CD8-positive, alpha-beta memory T cell (primary cell): ENCODE data around the gene PAN3. TPM values are rescaled to one million over a fixed set of nuclear protein-coding genes. Genes with fewer than 3 reads are reported as not detected.

Source experiments
- CTCF ChIA-PET: fragments of 350-600 bp; sonication (Branson Sonifier 250); formaldehyde crosslinking; loops from one replicate; lab custom pipeline; 2021; ENCODE audit warnings: antibody characterized with exemption; lab: Charles Lee
- POLR2A ChIA-PET: fragments of 350-600 bp; sonication (Branson Sonifier 250); formaldehyde crosslinking; loops from one replicate; lab custom pipeline; 2021; ENCODE audit warnings: antibody characterized with exemption; lab: Charles Lee
- DNase-seq, 5 donors: peaks; one replicate each; pipeline versions ENCODE4 v3.0.0 to v3.0.0-alpha.2; 2020 to 2022; ENCODE audit warnings: mixed read lengths in 1 of 5
- H3K27ac ChIP-seq: one replicate; pipeline ENCODE4 v1.7.0; 2013; ENCODE audit warnings: low read depth, mild to moderate bottlenecking, low read length, moderate library complexity
- H3K27me3 ChIP-seq: 2 replicates; pipeline ENCODE4 v1.7.0; 2013; ENCODE audit warnings: low read length, mild to moderate bottlenecking; ENCODE audit not compliant: insufficient read depth, poor library complexity, severe bottlenecking
- H3K36me3 ChIP-seq: 2 replicates; pipeline ENCODE4 v1.7.0; 2013; ENCODE audit warnings: mild to moderate bottlenecking, low read length, moderate library complexity; ENCODE audit not compliant: insufficient read depth
- H3K4me1 ChIP-seq: 2 replicates; pipeline ENCODE4 v1.7.0; 2013; ENCODE audit warnings: mild to moderate bottlenecking, low read length, moderate library complexity; ENCODE audit not compliant: insufficient read depth
- H3K4me3 ChIP-seq: 2 replicates; pipeline ENCODE4 v1.7.0; 2013; ENCODE audit warnings: mild to moderate bottlenecking, low read length
- H3K9me3 ChIP-seq: 2 replicates; pipeline ENCODE4 v1.7.0; 2013; ENCODE audit warnings: mild to moderate bottlenecking, low read length
- H3K27ac Mint-ChIP-seq, 8 donors: one replicate each; pipeline ENCODE4 v1.8.0; 2020 to 2021; ENCODE audit warnings: mixed read lengths in 8 of 8, mild to moderate bottlenecking in 6 of 8, inconsistent platforms in 3 of 8, moderate library complexity in 3 of 8
- H3K27me3 Mint-ChIP-seq, 2 donors: one replicate each; pipeline ENCODE4 v1.8.0; 2020 to 2021; ENCODE audit warnings: mixed read lengths in 2 of 2, mild to moderate bottlenecking in 1 of 2, moderate library complexity in 1 of 2
- H3K36me3 Mint-ChIP-seq, 3 donors: one replicate each; pipeline ENCODE4 v1.8.0; 2020 to 2021; ENCODE audit warnings: mixed read lengths in 3 of 3, inconsistent platforms in 1 of 3, mild to moderate bottlenecking in 1 of 3
- H3K4me1 Mint-ChIP-seq, 3 donors: one replicate each; pipeline ENCODE4 v1.8.0; 2020 to 2021; ENCODE audit warnings: mixed read lengths in 3 of 3, inconsistent platforms in 1 of 3, mild to moderate bottlenecking in 1 of 3
- H3K4me3 Mint-ChIP-seq, 7 donors: one replicate each; pipeline ENCODE4 v1.8.0; 2020 to 2021; ENCODE audit warnings: mixed read lengths in 7 of 7, mild to moderate bottlenecking in 6 of 7, moderate library complexity in 4 of 7, inconsistent platforms in 2 of 7
- H3K9me3 Mint-ChIP-seq, 5 donors: one replicate each; pipeline ENCODE4 v1.8.0; 2020 to 2022; ENCODE audit warnings: mixed read lengths in 5 of 5, mild to moderate bottlenecking in 3 of 5, moderate library complexity in 2 of 5, inconsistent platforms in 1 of 5
- polyA plus RNA-seq: library from polyadenylated mRNA; unstranded; fragments of 300-500 nt; fragmentation: Illumina TruSeq; gene quantifications from one replicate; pipeline ENCODE4 v1.2.3, GENCODE V29; 2021
- total RNA-seq, 2 experiments: library from RNA; stranded (reverse); gene quantifications; one replicate each; pipeline ENCODE4 v1.2.3, GENCODE V29; 2021

Gene PAN3
- total and polyA plus RNA-seq, 3 experiments from 2014 or later, result 5.3 to 33.3 (median 33.1) TPM

DNA sequence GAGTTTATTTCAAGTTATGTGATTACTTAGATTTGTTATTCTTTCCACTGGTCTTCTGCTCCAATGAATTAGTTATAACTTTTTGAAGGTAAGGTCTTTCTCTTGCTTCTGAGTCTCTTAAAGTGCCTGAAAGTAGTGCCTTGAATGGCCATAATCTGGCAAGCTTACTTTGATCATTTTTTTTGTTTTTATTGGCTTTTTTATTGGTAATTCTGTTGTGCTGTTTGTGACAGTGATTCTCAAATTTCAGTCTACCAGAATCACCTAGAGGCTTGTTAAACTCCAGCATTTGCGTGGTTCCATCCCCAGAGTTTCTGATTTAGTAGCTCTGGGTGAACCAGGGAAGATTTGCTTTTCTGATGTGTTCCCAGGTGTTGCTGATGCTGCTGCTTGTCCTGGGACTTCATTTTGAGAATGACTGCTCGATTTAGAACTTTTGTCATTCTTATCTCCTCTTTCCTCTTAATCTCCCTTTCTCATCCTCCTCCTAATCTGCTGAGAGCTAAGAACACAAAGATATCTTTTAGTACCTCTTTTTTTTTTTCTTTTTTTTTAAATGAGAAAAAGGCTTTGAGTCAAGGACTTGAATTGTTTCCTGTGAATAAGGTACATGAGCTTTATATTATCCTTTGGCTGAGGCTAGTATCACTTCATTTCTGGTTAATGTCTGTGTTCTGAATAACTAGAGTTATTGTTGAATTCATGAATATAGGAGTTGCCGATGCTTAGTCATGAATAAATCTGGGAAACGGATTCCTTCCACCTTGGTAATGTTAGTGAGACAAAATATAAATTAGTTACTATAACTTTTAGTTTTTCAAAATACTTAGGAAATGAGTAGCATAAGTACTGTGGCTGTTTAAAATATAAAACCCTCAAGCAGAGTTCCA lies 91.4 kb downstream of the PAN3 start:
- Histone ChIP-seq H3K4me1 (no peaks in the 10 kb centered on the region), H3K9me3 (no peaks in the 10 kb centered on the region), H3K4me3 (no peak overlapping the region), H3K36me3 (no peaks in the 10 kb centered on the region), H3K27ac (no peak overlapping the region), H3K27me3 (no peaks in the 10 kb centered on the region)
- Mint-ChIP-seq H3K36me3 (peaks cover 3 to 56% (median 16%) of the 10 kb centered on the region in 3 donors), H3K27ac (peak overlapping the region in 5 of 8 donors; percentile 27 to 89 (median 45)), H3K9me3 (no peaks in the 10 kb centered on the region), H3K4me3 (no peak overlapping the region), H3K4me1 (peaks cover 16 to 20% (median 18%) of the 10 kb centered on the region in 3 donors), H3K27me3 (no peaks in the 10 kb centered on the region)
- CTCF ChIA-PET, result interaction anchor here (0.6 to 1.1 kb wide), 2 partner anchors 9 to 96 kb away, joined by 3 read pairs; no protein-coding TSS in a partner anchor
- POLR2A ChIA-PET, result no interaction called here
- no peak for DNase-seq

DNA sequence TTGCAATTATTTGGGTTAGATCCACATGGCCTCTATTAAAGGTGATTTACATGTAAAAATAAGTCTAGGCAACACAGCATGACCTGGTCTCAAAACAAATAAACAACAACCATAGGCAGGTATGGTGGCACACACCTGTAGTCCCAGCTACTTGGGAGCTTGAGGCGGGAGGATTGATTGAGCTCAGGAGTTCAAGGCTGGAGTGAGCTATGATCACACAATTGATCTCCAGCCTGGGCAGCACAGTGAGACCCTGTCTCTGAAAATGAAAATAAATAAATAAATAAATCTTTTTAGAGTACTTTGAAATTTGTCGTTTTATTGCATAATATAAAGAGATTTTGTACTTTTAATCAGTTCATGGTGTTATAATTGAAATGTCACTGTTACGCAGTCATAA lies 93.3 kb downstream of the PAN3 start:
- Mint-ChIP-seq H3K27ac (peak overlapping the region in 1 of 8 donors; percentile 12), H3K4me3 (no peak overlapping the region), H3K4me1 (peaks cover 16 to 25% (median 21%) of the 10 kb centered on the region in 3 donors), H3K36me3 (peaks cover 7 to 58% (median 20%) of the 10 kb centered on the region in 3 donors), H3K27me3 (no peaks in the 10 kb centered on the region), H3K9me3 (no peaks in the 10 kb centered on the region)
- POLR2A ChIA-PET, result no interaction called here
- Histone ChIP-seq H3K27me3 (no peaks in the 10 kb centered on the region), H3K4me1 (no peaks in the 10 kb centered on the region), H3K9me3 (no peaks in the 10 kb centered on the region), H3K36me3 (no peaks in the 10 kb centered on the region), H3K27ac (no peak overlapping the region), H3K4me3 (no peak overlapping the region)
- DNase-seq, result no peak
- CTCF ChIA-PET, result no interaction called here

DNA sequence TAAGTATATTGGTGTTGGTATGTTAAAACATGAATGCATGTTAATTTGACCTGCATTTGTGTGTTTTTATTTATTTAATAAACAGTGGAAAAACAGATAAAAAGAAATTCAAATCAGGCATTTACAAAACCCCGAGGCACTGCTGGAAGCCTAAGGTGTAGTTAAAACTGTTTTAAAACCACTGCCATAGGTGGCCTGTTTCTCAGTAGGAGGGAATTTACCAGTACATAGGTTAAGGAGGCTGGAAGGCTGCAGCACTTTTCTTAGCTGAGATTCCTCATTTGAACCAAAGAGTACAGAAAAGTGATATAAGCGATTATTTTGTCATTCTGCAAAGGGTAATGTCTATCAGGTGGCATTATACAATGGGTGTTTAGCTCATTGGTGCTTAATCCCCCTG lies 99.6 kb downstream of the PAN3 start:
- Histone ChIP-seq H3K27ac (no peak overlapping the region), H3K27me3 (no peaks in the 10 kb centered on the region), H3K9me3 (no peaks in the 10 kb centered on the region), H3K36me3 (peaks cover 4% of the 10 kb centered on the region), H3K4me1 (no peaks in the 10 kb centered on the region), H3K4me3 (no peak overlapping the region)
- POLR2A ChIA-PET, result no interaction called here
- no peak for DNase-seq
- H3K4me1 Mint-ChIP-seq, result peaks cover 11 to 41% (median 17%) of the 10 kb centered on the region in 3 donors
- H3K36me3 Mint-ChIP-seq, result peaks cover 15 to 62% (median 23%) of the 10 kb centered on the region in 3 donors
- H3K4me3 Mint-ChIP-seq, result no peak overlapping the region
- H3K9me3 Mint-ChIP-seq, result no peaks in the 10 kb centered on the region
- peak overlapping the region in 1 of 8 donors; percentile 32 for H3K27ac Mint-ChIP-seq
- H3K27me3 Mint-ChIP-seq, result no peaks in the 10 kb centered on the region
- CTCF ChIA-PET, result no interaction called here

DNA sequence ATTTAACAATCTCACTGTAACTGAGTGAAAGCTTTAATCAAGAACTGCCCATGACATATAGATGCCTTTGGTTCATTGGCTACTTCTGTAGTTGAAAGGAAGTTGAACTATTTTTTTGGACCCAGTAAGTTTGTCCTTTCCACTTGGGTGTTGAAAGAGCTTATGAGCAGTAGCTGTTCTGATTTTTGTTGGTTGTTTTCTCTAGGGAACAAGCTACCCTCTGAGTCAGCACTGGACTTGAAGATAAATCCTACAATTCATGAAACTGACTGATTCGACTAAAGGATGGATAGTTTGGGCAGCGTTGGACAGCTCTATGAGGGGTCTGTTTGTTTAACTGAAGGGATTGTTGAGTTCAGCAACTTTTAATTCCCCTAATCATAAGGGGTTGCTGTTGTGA lies 101.0 kb downstream of the PAN3 start:
- Mint-ChIP-seq H3K27me3 (no peaks in the 10 kb centered on the region), H3K27ac (peak overlapping the region in 4 of 8 donors; percentile 13 to 64 (median 27)), H3K4me3 (no peak overlapping the region), H3K4me1 (peaks cover 11 to 44% (median 17%) of the 10 kb centered on the region in 3 donors), H3K36me3 (peaks cover 21 to 67% (median 25%) of the 10 kb centered on the region in 3 donors), H3K9me3 (no peaks in the 10 kb centered on the region)
- Histone ChIP-seq H3K27ac (no peak overlapping the region), H3K27me3 (no peaks in the 10 kb centered on the region), H3K36me3 (peaks cover 4% of the 10 kb centered on the region), H3K4me3 (no peak overlapping the region), H3K9me3 (no peaks in the 10 kb centered on the region), H3K4me1 (no peaks in the 10 kb centered on the region)
- no peak for DNase-seq
- ChIA-PET POLR2A (no interaction called here), CTCF (interaction anchor here (0.9 kb wide), 1 partner anchor 10 kb away, joined by 3 read pairs; no protein-coding TSS in a partner anchor)

DNA sequence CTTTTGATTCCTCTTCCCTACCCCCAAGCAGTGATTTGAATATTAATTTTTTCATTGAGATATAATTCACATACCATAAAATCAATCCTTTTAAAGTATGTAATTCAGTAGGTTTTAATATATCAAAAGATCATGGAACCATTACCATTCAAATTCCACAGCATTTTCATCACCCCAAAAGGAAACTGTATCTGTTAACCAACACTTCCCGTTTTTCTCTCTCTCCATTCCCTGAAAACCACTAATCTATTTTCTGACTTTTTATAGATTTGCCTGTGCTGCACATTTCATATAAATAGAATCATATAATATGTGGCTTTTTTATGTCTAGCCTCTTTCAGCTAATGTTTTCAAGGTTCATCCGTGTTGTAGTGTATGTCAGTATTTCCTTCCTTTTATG lies 107.1 kb downstream of the PAN3 start:
- Histone ChIP-seq H3K27ac (no peak overlapping the region), H3K4me3 (no peak overlapping the region), H3K4me1 (peaks cover 10% of the 10 kb centered on the region), H3K36me3 (peaks cover 4% of the 10 kb centered on the region), H3K27me3 (no peaks in the 10 kb centered on the region), H3K9me3 (no peaks in the 10 kb centered on the region)
- Mint-ChIP-seq H3K27ac (no peak overlapping the region), H3K36me3 (peaks cover 35 to 70% (median 40%) of the 10 kb centered on the region in 3 donors), H3K4me3 (no peak overlapping the region), H3K27me3 (no peaks in the 10 kb centered on the region), H3K4me1 (peaks cover 35 to 69% (median 59%) of the 10 kb centered on the region in 3 donors), H3K9me3 (no peaks in the 10 kb centered on the region)
- POLR2A ChIA-PET, result no interaction called here
- CTCF ChIA-PET, result no interaction called here
- DNase-seq, result no peak

DNA sequence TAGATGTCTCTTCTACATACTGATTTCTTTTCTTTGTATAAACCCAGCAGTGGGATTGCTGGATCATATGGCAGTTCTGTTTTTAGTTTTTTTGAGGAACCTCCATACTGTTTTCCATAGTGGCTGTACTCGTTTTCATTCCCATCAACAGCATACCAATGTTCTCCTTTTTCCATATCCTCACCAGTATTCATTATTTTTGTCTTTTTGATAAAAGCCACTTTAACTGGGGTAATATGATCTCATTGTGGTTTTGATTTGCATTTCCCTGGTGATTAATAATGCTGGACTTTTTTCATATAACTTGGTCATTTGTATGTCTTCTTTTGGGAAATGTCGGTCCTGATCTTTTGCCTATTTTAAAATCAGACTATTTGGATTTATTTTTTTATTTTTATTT lies 108.5 kb downstream of the PAN3 start:
- Mint-ChIP-seq H3K27ac (peak overlapping the region in 1 of 8 donors; percentile 65), H3K4me3 (no peak overlapping the region), H3K27me3 (no peaks in the 10 kb centered on the region), H3K9me3 (no peaks in the 10 kb centered on the region), H3K36me3 (peaks cover 37 to 67% (median 42%) of the 10 kb centered on the region in 3 donors), H3K4me1 (peaks cover 43 to 71% (median 70%) of the 10 kb centered on the region in 3 donors)
- Histone ChIP-seq H3K4me3 (no peak overlapping the region), H3K36me3 (no peaks in the 10 kb centered on the region), H3K27ac (no peak overlapping the region), H3K27me3 (no peaks in the 10 kb centered on the region), H3K4me1 (peaks cover 10% of the 10 kb centered on the region), H3K9me3 (no peaks in the 10 kb centered on the region)
- POLR2A ChIA-PET, result no interaction called here
- CTCF ChIA-PET, result no interaction called here
- no peak for DNase-seq

DNA sequence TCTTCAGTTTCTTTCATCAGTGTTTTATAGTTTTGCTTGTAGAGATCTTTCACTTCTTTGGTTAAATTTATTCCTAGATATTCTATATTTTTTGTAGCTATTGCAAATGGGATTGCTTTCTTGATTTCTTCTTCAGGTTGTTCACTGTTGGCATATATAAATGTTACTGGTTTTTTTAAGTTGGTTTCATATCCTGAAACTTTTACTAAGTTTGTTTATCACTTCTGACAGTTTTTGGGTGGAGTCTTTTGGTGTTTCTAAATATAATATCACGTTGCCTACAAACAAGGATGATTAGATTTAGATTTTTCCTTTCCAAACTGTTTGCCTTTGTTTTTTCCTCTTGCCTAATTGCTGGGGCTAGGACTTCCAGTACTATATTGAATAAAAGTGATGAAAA lies 109.7 kb downstream of the PAN3 start:
- peaks cover 43 to 71% (median 64%) of the 10 kb centered on the region in 3 donors for H3K4me1 Mint-ChIP-seq
- Histone ChIP-seq H3K27me3 (no peaks in the 10 kb centered on the region), H3K4me3 (no peak overlapping the region), H3K9me3 (no peaks in the 10 kb centered on the region), H3K4me1 (peaks cover 14% of the 10 kb centered on the region), H3K27ac (no peak overlapping the region), H3K36me3 (no peaks in the 10 kb centered on the region)
- ChIA-PET POLR2A (no interaction called here), CTCF (no interaction called here)
- H3K27me3 Mint-ChIP-seq, result no peaks in the 10 kb centered on the region
- H3K4me3 Mint-ChIP-seq, result no peak overlapping the region
- no peak for DNase-seq
- peaks cover 33 to 60% (median 35%) of the 10 kb centered on the region in 3 donors for H3K36me3 Mint-ChIP-seq
- no peaks in the 10 kb centered on the region for H3K9me3 Mint-ChIP-seq
- H3K27ac Mint-ChIP-seq, result peak overlapping the region in 3 of 8 donors; percentile 14 to 49 (median 23)

DNA sequence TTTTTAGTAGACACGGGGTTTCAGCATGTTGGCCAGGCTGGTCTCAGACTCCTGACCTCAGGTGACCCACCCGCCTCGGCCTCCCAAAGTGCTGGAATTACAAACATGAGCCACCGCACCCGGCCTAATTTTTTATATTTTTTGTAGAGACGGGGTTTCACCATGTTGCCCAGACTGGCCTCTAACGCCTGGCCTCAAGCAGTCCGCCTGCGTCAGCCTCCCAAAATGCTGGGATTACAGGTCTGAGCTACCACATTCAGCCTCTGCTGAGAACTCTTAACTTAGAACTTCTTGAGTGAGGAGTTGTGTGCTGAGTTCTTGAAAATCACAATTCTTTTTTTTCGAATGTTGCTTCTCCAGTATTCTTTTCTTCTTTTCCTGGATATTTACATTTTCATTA lies 112.2 kb downstream of the PAN3 start:
- H3K9me3 Mint-ChIP-seq, result no peaks in the 10 kb centered on the region
- H3K4me1 Mint-ChIP-seq, result peaks cover 45 to 86% (median 70%) of the 10 kb centered on the region in 3 donors
- ChIA-PET POLR2A (no interaction called here), CTCF (no interaction called here)
- H3K27ac Mint-ChIP-seq, result no peak overlapping the region
- Histone ChIP-seq H3K27me3 (no peaks in the 10 kb centered on the region), H3K4me3 (no peak overlapping the region), H3K9me3 (no peaks in the 10 kb centered on the region), H3K27ac (no peak overlapping the region), H3K4me1 (peaks cover 15% of the 10 kb centered on the region), H3K36me3 (no peaks in the 10 kb centered on the region)
- no peaks in the 10 kb centered on the region for H3K27me3 Mint-ChIP-seq
- DNase-seq, result no peak
- peaks cover 26 to 60% (median 32%) of the 10 kb centered on the region in 3 donors for H3K36me3 Mint-ChIP-seq
- no peak overlapping the region for H3K4me3 Mint-ChIP-seq
